Measurements from ENCODE around the gene SYNCRIP. TPM values are rescaled to one million over a fixed set of nuclear protein-coding genes. Genes with fewer than 3 reads are reported as not detected.

Gene SYNCRIP
- total RNA-seq, 4 donors from 2014 or later: 59.7 to 71.4 (median 64.3) TPM

DNA sequence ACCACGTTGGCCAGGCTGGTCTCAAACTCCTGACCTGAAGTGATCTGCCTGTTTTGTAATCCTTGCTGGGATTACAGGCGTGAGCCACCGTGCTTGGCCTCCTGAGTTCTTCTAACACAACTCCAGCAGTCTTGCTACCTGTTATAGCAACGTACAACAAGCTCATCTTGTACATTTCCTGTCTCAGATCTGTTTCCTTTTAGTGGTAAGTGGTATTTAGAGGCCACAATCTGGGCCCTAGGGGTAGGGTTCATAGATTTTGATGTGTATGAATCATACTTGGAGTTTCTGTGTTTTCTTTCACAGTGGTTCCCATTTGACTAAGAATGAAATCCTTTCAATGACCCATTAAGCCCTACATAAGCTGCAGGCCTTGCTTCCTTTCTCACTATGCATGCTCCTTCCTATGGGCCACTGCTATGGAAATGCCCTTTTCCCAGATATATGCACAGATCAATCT is 27.1 kb upstream of the SYNCRIP start:
- Histone ChIP-seq H3K27me3 (no peaks in the 10 kb centered on the region), H3K4me1 (peaks cover 23% of the 10 kb centered on the region), H3K9me3 (no peaks in the 10 kb centered on the region), H3K36me3 (peaks cover 7% of the 10 kb centered on the region), H3K27ac (no peak overlapping the region), H3K4me3 (no peak overlapping the region)
- no peak for TF ChIP-seq CTCF (IDR thresholded peaks at IDR 0.05)
- no peak for TF ChIP-seq POLR2AphosphoS5 (IDR thresholded peaks at IDR 0.05)
- no peak for TF ChIP-seq POLR2A (IDR thresholded peaks at IDR 0.05)
- TF ChIP-seq EP300 (IDR thresholded peaks at IDR 0.05): no peak
- no peak for DNase-seq (ENCODE audit: low spot score in 2 of 2)
- 52% methylated on average over 4 of the region's 4 CpGs for WGBS

GRCh38 chr6:85662251-85662650 is 19.6 kb upstream of the SYNCRIP start:
- peaks cover 7% of the 10 kb centered on the region for H3K36me3 ChIP-seq
- H3K9me3 ChIP-seq: no peaks in the 10 kb centered on the region
- no peaks in the 10 kb centered on the region for H3K4me1 ChIP-seq
- DNase-seq (ENCODE audit: low spot score in 2 of 2): no peak
- no peak overlapping the region for H3K4me3 ChIP-seq
- H3K27ac ChIP-seq: no peak overlapping the region
- TF ChIP-seq POLR2A (IDR thresholded peaks at IDR 0.05): no peak
- TF ChIP-seq POLR2AphosphoS5 (IDR thresholded peaks at IDR 0.05): no peak
- no peak for TF ChIP-seq CTCF (IDR thresholded peaks at IDR 0.05)
- TF ChIP-seq EP300 (IDR thresholded peaks at IDR 0.05): no peak
- H3K27me3 ChIP-seq: no peaks in the 10 kb centered on the region

- DNase-seq (ENCODE audit: low spot score in 2 of 2): no peak
- TF ChIP-seq POLR2A (IDR thresholded peaks at IDR 0.05) (no peak), POLR2AphosphoS5 (IDR thresholded peaks at IDR 0.05) (no peak), CTCF (IDR thresholded peaks at IDR 0.05) (no peak), EP300 (IDR thresholded peaks at IDR 0.05) (no peak)
- H3K4me3 ChIP-seq: no peak overlapping the region
- H3K9me3 ChIP-seq: no peaks in the 10 kb centered on the region
- 67% methylated on average over 5 of the region's 6 CpGs for WGBS
- H3K36me3 ChIP-seq: peaks cover 3% of the 10 kb centered on the region
- H3K4me1 ChIP-seq: no peaks in the 10 kb centered on the region
- no peaks in the 10 kb centered on the region for H3K27me3 ChIP-seq
- H3K27ac ChIP-seq: no peak overlapping the region
Observed at GRCh38 chr6:85660181-85660611, 17.5 kb upstream of the SYNCRIP start.

- DNase-seq (ENCODE audit: low spot score in 2 of 2): no peak
- no peak overlapping the region for H3K4me3 ChIP-seq
- TF ChIP-seq CTCF (IDR thresholded peaks at IDR 0.05) (no peak), EP300 (IDR thresholded peaks at IDR 0.05) (no peak), POLR2A (IDR thresholded peaks at IDR 0.05) (no peak), POLR2AphosphoS5 (IDR thresholded peaks at IDR 0.05) (no peak)
- 90% methylated on average over 1 of the region's 1 CpG for WGBS
- no peaks in the 10 kb centered on the region for H3K36me3 ChIP-seq
- H3K9me3 ChIP-seq: no peaks in the 10 kb centered on the region
- H3K4me1 ChIP-seq: no peaks in the 10 kb centered on the region
- no peak overlapping the region for H3K27ac ChIP-seq
- H3K27me3 ChIP-seq: no peaks in the 10 kb centered on the region
Observed at GRCh38 chr6:85650606-85651005, 7.9 kb upstream of the SYNCRIP start.

DNA sequence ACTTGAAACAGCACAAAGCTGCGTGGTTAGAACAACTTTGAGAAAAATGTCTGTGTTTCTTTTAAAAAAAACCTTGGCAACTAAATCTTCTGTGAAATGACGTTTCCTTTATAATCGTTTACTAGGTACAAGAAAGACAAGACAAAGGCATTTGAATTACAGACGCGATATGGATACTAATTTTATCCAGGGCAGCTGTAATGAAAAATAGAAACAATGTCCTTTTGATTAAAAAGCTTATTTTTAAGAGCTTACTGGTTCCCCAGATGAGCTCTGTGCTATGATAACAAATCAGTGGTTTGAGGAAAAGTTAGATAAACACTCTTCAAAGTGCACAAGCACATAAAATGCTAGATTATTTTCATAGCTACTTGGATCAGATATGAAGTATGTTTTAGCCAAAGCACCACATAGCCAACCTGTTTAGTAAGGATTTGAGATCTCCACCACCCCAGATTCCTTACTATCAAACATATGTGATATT is 1.6 kb upstream of the SYNCRIP start:
- H3K36me3 ChIP-seq: no peaks in the 10 kb centered on the region
- H3K4me3 ChIP-seq: peak overlapping the region; percentile 95
- no peaks in the 10 kb centered on the region for H3K27me3 ChIP-seq
- peak overlapping the region; percentile 100 for H3K27ac ChIP-seq
- TF ChIP-seq POLR2AphosphoS5 (IDR thresholded peaks at IDR 0.05) (no peak), POLR2A (IDR thresholded peaks at IDR 0.05) (no peak), CTCF (IDR thresholded peaks at IDR 0.05) (no peak), EP300 (IDR thresholded peaks at IDR 0.05) (no peak)
- no peaks in the 10 kb centered on the region for H3K9me3 ChIP-seq
- peaks cover 34% of the 10 kb centered on the region for H3K4me1 ChIP-seq
- no peak for DNase-seq (ENCODE audit: low spot score in 2 of 2)
- 0% methylated on average over 5 of the region's 5 CpGs for whole genome bisulfite sequencing
